ENCODE measurements around the gene OTOG. TPM values are rescaled to one million over a fixed set of nuclear protein-coding genes. Genes with fewer than 3 reads are reported as not detected.
A peak's percentile ranks its signal among the peaks of the same experiment; 100 is the strongest.

OTOG gene
- total and polyA plus RNA-seq, 2 of the 8 experiments (the other 6 are each of a cell fraction or from before 2014, with no cell fraction given): 0.41 to 1.5 TPM

DNA sequence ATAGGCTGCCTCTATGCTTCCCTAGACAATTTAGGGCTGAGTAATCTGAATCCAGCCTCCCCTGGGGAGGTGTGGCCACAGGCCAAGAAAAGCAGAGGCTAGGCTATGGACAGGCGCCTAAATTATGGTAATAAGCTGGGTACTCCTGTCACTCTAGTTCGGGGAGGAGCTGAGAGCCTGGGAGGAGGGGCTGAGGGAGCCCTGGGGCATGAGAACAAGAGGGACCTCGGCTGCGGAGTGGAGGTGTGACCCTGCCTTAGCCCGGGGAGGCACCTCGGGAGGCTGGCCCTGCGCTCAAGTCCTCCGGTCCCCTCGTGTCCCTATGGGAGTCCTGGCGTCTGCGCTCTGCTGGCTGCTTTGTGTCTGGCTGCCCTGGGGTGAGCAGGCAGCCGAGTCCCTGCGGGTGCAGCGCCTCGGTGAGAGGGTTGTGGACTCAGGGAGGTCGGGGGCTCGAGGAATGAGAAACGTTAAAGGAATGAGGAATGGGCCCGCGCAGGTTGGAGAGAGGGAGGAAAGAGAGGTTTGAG is at the start of gene OTOG (continued):
- TF ChIP-seq, protein P1, sequence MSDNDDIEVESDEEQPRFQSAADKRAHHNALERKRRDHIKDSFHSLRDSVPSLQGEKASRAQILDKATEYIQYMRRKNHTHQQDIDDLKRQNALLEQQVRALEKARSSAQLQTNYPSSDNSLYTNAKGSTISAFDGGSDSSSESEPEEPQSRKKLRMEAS (IDR thresholded peaks at IDR 0.05): peak; percentile 55
- TF ChIP-seq, protein P2, sequence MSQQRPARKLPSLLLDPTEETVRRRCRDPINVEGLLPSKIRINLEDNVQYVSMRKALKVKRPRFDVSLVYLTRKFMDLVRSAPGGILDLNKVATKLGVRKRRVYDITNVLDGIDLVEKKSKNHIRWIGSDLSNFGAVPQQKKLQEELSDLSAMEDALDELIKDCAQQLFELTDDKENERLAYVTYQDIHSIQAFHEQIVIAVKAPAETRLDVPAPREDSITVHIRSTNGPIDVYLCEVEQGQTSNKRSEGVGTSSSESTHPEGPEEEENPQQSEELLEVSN (IDR thresholded peaks at IDR 0.05): peak; percentile 67
- TF ChIP-seq KDM4A (IDR thresholded peaks at IDR 0.05; ENCODE audit: low read depth, low read length, severe bottlenecking) (peak; percentile 74), SRF (IDR thresholded peaks at IDR 0.05; ENCODE audit: low read depth, low read length) (no peak)
